WTC11 (cell line): Measurements from ENCODE around the gene DCHS2. TPM values are rescaled to one million over a fixed set of nuclear protein-coding genes. Genes with fewer than 3 reads are reported as not detected.

ENCODE experiments used
- ATAC-seq: fragments of 200-7000 bp; cut with Tn5 transposase; 2 replicates; pipeline ENCODE4 v1.10.0; 2021; ENCODE audit warnings: mild to moderate bottlenecking, moderate library complexity
- CTCF ChIA-PET: fragments of 300-600 bp; sonication (Branson Sonifier 250); formaldehyde crosslinking; loops from one replicate; lab custom pipeline; 2021; ENCODE audit warnings: antibody characterized with exemption; lab: Charles Lee
- POLR2A ChIA-PET: fragments of 350-600 bp; sonication (Branson Sonifier 250); formaldehyde crosslinking; loops from one replicate; lab custom pipeline; 2021; ENCODE audit warnings: antibody characterized with exemption; lab: Charles Lee
- DNase-seq: peaks from one replicate; pipeline ENCODE4 v3.0.0; 2021; ENCODE audit warnings: low spot score
- H3K27ac Mint-ChIP-seq: 2 replicates; pipeline ENCODE4 v1.8.0; 2021; ENCODE audit warnings: mixed read lengths
- H3K27me3 Mint-ChIP-seq: 2 replicates; pipeline ENCODE4 v1.8.0; 2021; ENCODE audit warnings: low read depth, mild to moderate bottlenecking, moderate library complexity, mixed read lengths
- H3K36me3 Mint-ChIP-seq: 2 replicates; pipeline ENCODE4 v1.8.0; 2021; ENCODE audit warnings: mixed read lengths
- H3K4me1 Mint-ChIP-seq: 2 replicates; pipeline ENCODE4 v1.8.0; 2022; ENCODE audit warnings: mixed read lengths
- H3K4me3 Mint-ChIP-seq: 2 replicates; pipeline ENCODE4 v1.8.0; 2021; ENCODE audit warnings: mild to moderate bottlenecking, moderate library complexity, mixed read lengths
- H3K9me3 Mint-ChIP-seq: 2 replicates; pipeline ENCODE4 v1.8.0; 2021; ENCODE audit warnings: mixed read lengths
- CBFB ChIP-seq: sonication (generic); formaldehyde crosslinking; IDR thresholded peaks from 2 replicates; pipeline ENCODE4 v1.8.1; 2022; ENCODE audit warnings: mild to moderate bottlenecking, low read depth, missing genetic modification reagents
- ELF4 ChIP-seq: sonication (generic); formaldehyde crosslinking; IDR thresholded peaks from 2 replicates; pipeline ENCODE4 v1.8.1; 2022; ENCODE audit warnings: low read depth, mild to moderate bottlenecking, moderate library complexity, missing genetic modification reagents
- EMX1 ChIP-seq: fragments of 250-450 bp; sonication (Bioruptor Pico); IDR thresholded peaks from 2 replicates; pipeline ENCODE4 v1.8.0; 2021; ENCODE audit warnings: mild to moderate bottlenecking
- ETV6 ChIP-seq: sonication (generic); formaldehyde crosslinking; IDR thresholded peaks from 2 replicates; pipeline ENCODE4 v1.8.1; 2022; ENCODE audit warnings: mild to moderate bottlenecking, missing genetic modification reagents
- FOXJ3 ChIP-seq: sonication (generic); formaldehyde crosslinking; IDR thresholded peaks from 2 replicates; pipeline ENCODE4 v1.9.0; 2021; ENCODE audit warnings: missing genetic modification reagents, mild to moderate bottlenecking, borderline replicate concordance
- GRHL2 ChIP-seq: fragments of 250-450 bp; sonication (Bioruptor Pico); IDR thresholded peaks from 2 replicates; pipeline ENCODE4 v1.8.0; 2022; ENCODE audit warnings: mild to moderate bottlenecking, moderate library complexity; ENCODE audit not compliant: insufficient replicate concordance, severe bottlenecking
- NFE2L1 ChIP-seq: sonication (generic); formaldehyde crosslinking; IDR thresholded peaks from 2 replicates; pipeline ENCODE4 v1.8.1; 2023; ENCODE audit warnings: missing genetic modification reagents
- RELA ChIP-seq: sonication (generic); formaldehyde crosslinking; IDR thresholded peaks from 2 replicates; pipeline ENCODE4 v1.8.1; 2022; ENCODE audit warnings: missing genetic modification reagents, mild to moderate bottlenecking, borderline replicate concordance
- RORB ChIP-seq: fragments of 250-450 bp; sonication (Bioruptor Pico); IDR thresholded peaks from 2 replicates; pipeline ENCODE4 v1.9.0; 2021; ENCODE audit warnings: mild to moderate bottlenecking
- SMAD3 ChIP-seq: sonication (generic); formaldehyde crosslinking; IDR thresholded peaks from 2 replicates; pipeline ENCODE4 v1.8.0; 2022; ENCODE audit warnings: missing genetic modification reagents, mild to moderate bottlenecking, borderline replicate concordance
- SP1 ChIP-seq: sonication (generic); formaldehyde crosslinking; conservative IDR thresholded peaks from 2 replicates; pipeline ENCODE4 v1.8.1; 2022; ENCODE audit warnings: missing genetic modification reagents
- TCF7 ChIP-seq: sonication (generic); formaldehyde crosslinking; IDR thresholded peaks from 2 replicates; pipeline ENCODE4 v1.8.0; 2022; ENCODE audit warnings: mild to moderate bottlenecking, low read depth, missing genetic modification reagents, moderate library complexity
- TEAD4 ChIP-seq: sonication (generic); formaldehyde crosslinking; IDR thresholded peaks from 2 replicates; pipeline ENCODE4 v1.8.0; 2022; ENCODE audit warnings: mild to moderate bottlenecking, missing genetic modification reagents
- ZNF396 ChIP-seq: fragments of 250-450 bp; sonication (Bioruptor Pico); IDR thresholded peaks from 2 replicates; pipeline ENCODE4 v1.8.0; 2021; ENCODE audit warnings: mild to moderate bottlenecking, moderate library complexity, borderline replicate concordance
- total RNA-seq: library from RNA; stranded (reverse); gene quantifications from 3 replicates; pipeline ENCODE4 v1.2.3, GENCODE V29; 2021
- TF ChIP-seq, protein P1 (sequence below): fragments of 250-450 bp; sonication (Bioruptor Pico); IDR thresholded peaks from 2 replicates; pipeline ENCODE4 v2.1.2; 2022; ENCODE audit warnings: mild to moderate bottlenecking, moderate library complexity
- TF ChIP-seq, protein P2 (sequence below): sonication (generic); formaldehyde crosslinking; IDR thresholded peaks from 2 replicates; pipeline ENCODE4 v1.8.1; 2022; ENCODE audit warnings: mild to moderate bottlenecking, moderate library complexity, missing genetic modification reagents
- TF ChIP-seq, protein P3 (sequence below): sonication (generic); formaldehyde crosslinking; IDR thresholded peaks from 2 replicates; pipeline ENCODE4 v1.8.1; 2023; ENCODE audit warnings: mild to moderate bottlenecking, moderate library complexity, missing genetic modification reagents

DCHS2 gene
- total RNA-seq, 1 experiment from 2014 or later = 1.3 TPM

DNA sequence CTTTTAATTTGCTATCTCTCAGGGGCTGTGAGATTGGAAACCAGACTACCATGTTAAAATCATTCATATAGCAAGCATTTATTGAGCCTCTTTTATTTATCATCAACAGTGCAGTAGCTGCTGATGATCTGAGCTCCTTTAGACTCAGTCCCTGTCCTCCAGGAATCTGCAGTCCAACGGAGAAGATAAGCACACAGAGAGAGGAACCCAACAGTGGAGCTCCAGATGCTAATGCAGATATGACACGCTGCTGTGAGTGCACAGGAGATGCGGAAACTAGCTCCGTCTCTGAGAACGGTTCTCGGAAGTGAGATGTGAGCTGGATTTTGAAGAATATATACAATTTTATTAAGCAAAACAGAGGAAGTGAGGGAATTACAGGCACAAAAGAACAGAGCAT lies 35.4 kb downstream of the DCHS2 start:
- H3K9me3 Mint-ChIP-seq = 0 out of 2 replicates have a peak, but pooled peaks cover 4% of the 10 kb centered on the region
- no peaks in the 10 kb centered on the region for H3K36me3 Mint-ChIP-seq
- no peak overlapping the region for H3K4me3 Mint-ChIP-seq
- no peak for DNase-seq
- H3K27me3 Mint-ChIP-seq = no peaks in the 10 kb centered on the region
- POLR2A ChIA-PET = no interaction called here
- H3K27ac Mint-ChIP-seq = no peak overlapping the region
- TF ChIP-seq ZNF396 (CRISPR knock-in tag) = no peak
- TF ChIP-seq, protein P1, sequence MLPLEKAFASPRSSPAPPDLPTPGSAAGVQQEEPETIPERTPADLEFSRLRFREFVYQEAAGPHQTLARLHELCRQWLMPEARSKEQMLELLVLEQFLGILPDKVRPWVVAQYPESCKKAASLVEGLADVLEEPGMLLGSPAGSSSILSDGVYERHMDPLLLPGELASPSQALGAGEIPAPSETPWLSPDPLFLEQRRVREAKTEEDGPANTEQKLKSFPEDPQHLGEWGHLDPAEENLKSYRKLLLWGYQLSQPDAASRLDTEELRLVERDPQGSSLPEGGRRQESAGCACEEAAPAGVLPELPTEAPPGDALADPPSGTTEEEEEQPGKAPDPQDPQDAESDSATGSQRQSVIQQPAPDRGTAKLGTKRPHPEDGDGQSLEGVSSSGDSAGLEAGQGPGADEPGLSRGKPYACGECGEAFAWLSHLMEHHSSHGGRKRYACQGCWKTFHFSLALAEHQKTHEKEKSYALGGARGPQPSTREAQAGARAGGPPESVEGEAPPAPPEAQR = no peak
- TF ChIP-seq CBFB (CRISPR knock-in tag) = no peak
- no peak for TF ChIP-seq RELA (CRISPR knock-in tag)
- TF ChIP-seq GRHL2 = no peak
- TF ChIP-seq, all 79 proteins: peak for 0
- ATAC-seq = no peak
- peaks cover 13% of the 10 kb centered on the region for H3K4me1 Mint-ChIP-seq
- CTCF ChIA-PET = interaction anchor here (0.6 to 0.7 kb wide), 2 partner anchors 23 to 287 kb away, joined by 3 read pairs; partner anchors contain the start of gene LRAT

DNA sequence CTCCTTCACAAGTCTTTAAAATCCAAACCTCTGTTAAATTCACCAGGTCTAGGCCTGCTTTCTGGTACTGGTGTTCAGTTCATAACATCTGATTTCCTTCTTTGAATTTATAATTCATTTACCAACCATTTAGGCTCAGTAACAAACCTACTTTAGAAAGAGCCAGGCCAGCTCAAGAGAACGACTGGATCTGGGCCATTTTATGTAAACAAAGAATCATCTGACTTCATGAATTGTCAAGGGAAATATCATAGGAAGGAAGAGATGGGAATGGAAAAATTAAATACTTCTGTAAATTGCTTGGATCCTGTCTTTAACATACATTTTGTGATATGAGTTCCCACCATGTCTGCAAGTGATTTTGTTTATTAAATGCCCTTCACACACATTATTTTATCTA lies 36.5 kb downstream of the DCHS2 start:
- Mint-ChIP-seq H3K27ac (no peak overlapping the region), H3K4me3 (no peak overlapping the region), H3K9me3 (0 out of 2 replicates have a peak, but pooled peaks cover 4% of the 10 kb centered on the region), H3K4me1 (peaks cover 13% of the 10 kb centered on the region), H3K27me3 (no peaks in the 10 kb centered on the region), H3K36me3 (no peaks in the 10 kb centered on the region)
- ChIA-PET POLR2A (no interaction called here), CTCF (no interaction called here)
- no peak for TF ChIP-seq SP1 (CRISPR knock-in tag)
- TF ChIP-seq, protein P2, sequence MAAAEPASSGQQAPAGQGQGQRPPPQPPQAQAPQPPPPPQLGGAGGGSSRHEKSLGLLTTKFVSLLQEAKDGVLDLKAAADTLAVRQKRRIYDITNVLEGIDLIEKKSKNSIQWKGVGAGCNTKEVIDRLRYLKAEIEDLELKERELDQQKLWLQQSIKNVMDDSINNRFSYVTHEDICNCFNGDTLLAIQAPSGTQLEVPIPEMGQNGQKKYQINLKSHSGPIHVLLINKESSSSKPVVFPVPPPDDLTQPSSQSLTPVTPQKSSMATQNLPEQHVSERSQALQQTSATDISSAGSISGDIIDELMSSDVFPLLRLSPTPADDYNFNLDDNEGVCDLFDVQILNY (CRISPR knock-in tag) = no peak
- DNase-seq (no peak), ATAC-seq (no peak)

DNA sequence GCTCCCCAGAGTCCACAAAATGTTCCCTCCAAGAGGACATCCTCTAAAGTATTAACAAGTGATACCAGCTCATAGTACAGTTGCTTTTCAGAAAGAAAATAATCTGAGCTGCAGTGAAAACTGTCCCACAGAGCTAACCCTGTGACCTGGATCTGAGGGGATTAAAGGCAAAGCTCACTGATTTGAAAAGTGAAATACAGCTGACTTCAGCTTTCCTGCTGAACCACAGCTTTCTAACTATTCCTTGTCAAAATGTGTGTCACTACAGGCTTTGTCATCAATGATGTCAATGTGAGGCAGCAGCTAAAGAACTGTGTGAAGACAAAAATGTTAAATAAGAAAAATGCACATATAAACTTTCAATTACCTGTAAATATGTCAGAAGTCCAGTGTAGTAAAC lies 36.9 kb downstream of the DCHS2 start:
- POLR2A ChIA-PET = no interaction called here
- H3K27me3 Mint-ChIP-seq = no peaks in the 10 kb centered on the region
- peaks cover 12% of the 10 kb centered on the region for H3K4me1 Mint-ChIP-seq
- 0 out of 2 replicates have a peak, but pooled peaks cover 4% of the 10 kb centered on the region for H3K9me3 Mint-ChIP-seq
- no peak for ATAC-seq
- TF ChIP-seq TEAD4 (CRISPR knock-in tag) = no peak
- TF ChIP-seq, protein P3, sequence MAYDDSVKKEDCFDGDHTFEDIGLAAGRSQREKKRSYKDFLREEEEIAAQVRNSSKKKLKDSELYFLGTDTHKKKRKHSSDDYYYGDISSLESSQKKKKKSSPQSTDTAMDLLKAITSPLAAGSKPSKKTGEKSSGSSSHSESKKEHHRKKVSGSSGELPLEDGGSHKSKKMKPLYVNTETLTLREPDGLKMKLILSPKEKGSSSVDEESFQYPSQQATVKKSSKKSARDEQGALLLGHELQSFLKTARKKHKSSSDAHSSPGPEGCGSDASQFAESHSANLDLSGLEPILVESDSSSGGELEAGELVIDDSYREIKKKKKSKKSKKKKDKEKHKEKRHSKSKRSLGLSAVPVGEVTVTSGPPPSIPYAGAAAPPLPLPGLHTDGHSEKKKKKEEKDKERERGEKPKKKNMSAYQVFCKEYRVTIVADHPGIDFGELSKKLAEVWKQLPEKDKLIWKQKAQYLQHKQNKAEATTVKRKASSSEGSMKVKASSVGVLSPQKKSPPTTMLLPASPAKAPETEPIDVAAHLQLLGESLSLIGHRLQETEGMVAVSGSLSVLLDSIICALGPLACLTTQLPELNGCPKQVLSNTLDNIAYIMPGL (CRISPR knock-in tag) = no peak
- TF ChIP-seq FOXJ3 (CRISPR knock-in tag) = no peak
- no peak for TF ChIP-seq ELF4
- no peak for TF ChIP-seq ETV6 (CRISPR knock-in tag)
- no peak for TF ChIP-seq SP1 (CRISPR knock-in tag)
- no peak for TF ChIP-seq TCF7 (CRISPR knock-in tag)
- TF ChIP-seq NFE2L1 (CRISPR knock-in tag) = no peak
- no peak for TF ChIP-seq RORB (CRISPR knock-in tag)
- no peak for TF ChIP-seq EMX1
- TF ChIP-seq SMAD3 (CRISPR knock-in tag) = no peak
- CTCF ChIA-PET = no interaction called here
- H3K4me3 Mint-ChIP-seq = no peak overlapping the region
- no peak for DNase-seq
- no peak overlapping the region for H3K27ac Mint-ChIP-seq
- no peaks in the 10 kb centered on the region for H3K36me3 Mint-ChIP-seq
